ENCODE data around the gene DCHS2.

- no peak for TF ChIP-seq CTCF (IDR thresholded peaks at IDR 0.05)
- TF ChIP-seq POLR2A (IDR thresholded peaks at IDR 0.05) = no peak
Measured at GRCh38 chr4:154384012-154384411, 107.6 kb downstream of the DCHS2 start.
